22Rv1 (cell line): ENCODE data around the gene XAB2.
"Not testable (repeated sequence)": the region's sequence is repeated elsewhere in the genome, so short reads cannot be mapped to it uniquely, and the experiment has no call there.

Experiments
- H3K27ac ChIP-seq: fragments of 450-650 bp; 2 replicates; pipeline ENCODE4 v1.5.1; 2017
- CTCF ChIP-seq: fragments of 450-650 bp; IDR thresholded peaks from 2 replicates; pipeline ENCODE4 v1.5.1; 2017; ENCODE audit warnings: mild to moderate bottlenecking
- ZFX ChIP-seq: fragments of 450-650 bp; IDR thresholded peaks from 2 replicates; pipeline ENCODE4 v1.6.1; 2017; ENCODE audit warnings: antibody characterized with exemption, borderline replicate concordance

The XAB2 gene

GRCh38 chr19:7582446-7582845 is 46.9 kb downstream of the XAB2 start:
- TF ChIP-seq ZFX (no peak), CTCF (no peak)
- H3K27ac ChIP-seq = no peak overlapping the region

- no peak overlapping the region for H3K27ac ChIP-seq
- TF ChIP-seq ZFX (no peak), CTCF (no peak)
Observed at GRCh38 chr19:7579182-7579581, 50.2 kb downstream of the XAB2 start.

- TF ChIP-seq CTCF = no peak
- TF ChIP-seq ZFX = no peak
- H3K27ac ChIP-seq = no peak overlapping the region
Observed at GRCh38 chr19:7578127-7578526, 51.2 kb downstream of the XAB2 start.

- H3K27ac ChIP-seq = not testable (repeated sequence)
Observed at GRCh38 chr19:7577422-7577821, 51.9 kb downstream of the XAB2 start.

- H3K27ac ChIP-seq = no peak overlapping the region
- no peak for TF ChIP-seq ZFX
- TF ChIP-seq CTCF = no peak
Observed at GRCh38 chr19:7575434-7576040, 53.8 kb downstream of the XAB2 start.

GRCh38 chr19:7570761-7571160 is 58.6 kb downstream of the XAB2 start:
- H3K27ac ChIP-seq = no peak overlapping the region
- TF ChIP-seq CTCF (no peak), ZFX (no peak)
